Activated CD8-positive, alpha-beta memory T cell treated with anti-CD3 and anti-CD28 coated beads for 4 hours (primary cell): Measurements from ENCODE around the gene CCNQ.

Experiments
- DNase-seq, 2 donors: peaks; one replicate each; pipeline ENCODE4 v3.0.0-alpha.2; 2020; ENCODE audit warnings: low read depth in 2 of 2

The CCNQ gene

DNA sequence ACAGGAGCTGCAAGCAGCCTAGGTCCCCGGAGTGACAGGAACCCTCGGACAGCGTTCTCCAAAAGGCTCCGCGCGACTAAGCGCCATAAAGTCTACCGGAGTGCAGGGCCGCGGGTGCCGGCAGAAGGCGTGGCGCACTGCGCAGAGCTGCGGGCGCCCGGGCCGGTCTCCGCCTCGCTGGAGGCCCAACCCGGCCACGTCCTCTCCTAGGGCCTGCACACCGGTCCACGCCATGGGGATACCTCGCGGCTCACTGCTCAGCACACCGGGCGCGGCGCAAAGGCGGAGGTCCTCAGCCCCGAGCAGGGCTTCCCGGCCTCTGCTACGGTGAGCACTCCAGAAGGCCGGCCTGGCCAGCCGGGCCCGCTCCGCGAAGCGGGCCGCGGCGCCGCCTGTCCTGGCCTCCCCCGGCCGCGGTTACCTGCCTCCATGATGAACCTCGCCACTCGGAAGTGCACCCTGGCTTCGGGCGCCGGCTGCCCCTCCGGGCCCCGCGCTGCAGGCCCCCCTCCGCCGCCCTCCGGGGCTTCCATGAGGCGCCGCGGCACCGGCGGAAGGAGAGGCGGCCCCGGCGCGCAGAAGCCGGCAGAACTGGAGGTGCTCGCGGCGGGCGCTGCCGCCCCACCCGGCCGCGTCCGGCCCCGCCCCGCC lies at the start of gene CCNQ:
Gene CCNQ, minus strand, starts transcription at position 599 of the 651 bp plus-strand sequence. Its CDS starts 66 bp downstream, at position 533.
- DNase-seq, result no peak

DNA sequence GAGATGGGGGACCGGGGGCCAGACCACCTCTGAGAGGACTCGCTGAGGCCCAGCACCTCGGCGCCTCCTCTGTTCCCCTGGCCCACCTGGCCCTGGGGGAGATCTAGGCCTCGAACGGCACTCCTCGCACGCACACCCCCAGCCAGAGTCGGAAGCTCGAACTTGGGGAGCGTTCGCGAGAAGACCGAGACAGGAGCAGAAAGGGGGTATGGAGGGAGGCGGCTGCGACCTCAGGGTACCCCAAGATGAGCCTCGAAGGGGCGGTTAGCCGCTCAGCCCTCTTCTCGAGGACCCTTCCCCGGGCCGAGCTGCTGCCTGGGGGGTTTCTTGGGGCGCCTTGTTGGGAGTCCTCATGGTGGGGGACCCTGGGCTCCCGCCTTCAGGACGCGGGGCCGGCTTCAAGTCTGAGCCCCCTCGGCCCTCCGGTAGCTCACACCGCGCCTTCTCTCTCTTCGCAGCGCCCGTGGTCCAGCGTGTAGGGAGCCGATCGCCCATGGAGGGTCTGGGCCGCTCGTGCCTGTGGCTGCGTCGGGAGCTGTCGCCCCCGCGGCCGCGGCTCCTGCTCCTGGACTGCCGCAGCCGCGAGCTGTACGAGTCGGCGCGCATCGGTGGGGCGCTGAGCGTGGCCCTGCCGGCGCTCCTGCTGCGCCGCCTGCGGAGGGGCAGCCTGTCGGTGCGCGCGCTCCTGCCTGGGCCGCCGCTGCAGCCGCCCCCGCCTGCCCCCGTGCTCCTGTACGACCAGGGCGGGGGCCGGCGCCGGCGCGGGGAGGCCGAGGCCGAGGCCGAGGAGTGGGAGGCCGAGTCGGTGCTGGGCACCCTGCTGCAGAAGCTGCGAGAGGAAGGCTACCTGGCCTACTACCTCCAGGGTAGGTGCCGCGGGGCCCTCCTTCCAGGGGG lies 48.8 kb upstream of the CCNQ start:
- no peak for DNase-seq

DNA sequence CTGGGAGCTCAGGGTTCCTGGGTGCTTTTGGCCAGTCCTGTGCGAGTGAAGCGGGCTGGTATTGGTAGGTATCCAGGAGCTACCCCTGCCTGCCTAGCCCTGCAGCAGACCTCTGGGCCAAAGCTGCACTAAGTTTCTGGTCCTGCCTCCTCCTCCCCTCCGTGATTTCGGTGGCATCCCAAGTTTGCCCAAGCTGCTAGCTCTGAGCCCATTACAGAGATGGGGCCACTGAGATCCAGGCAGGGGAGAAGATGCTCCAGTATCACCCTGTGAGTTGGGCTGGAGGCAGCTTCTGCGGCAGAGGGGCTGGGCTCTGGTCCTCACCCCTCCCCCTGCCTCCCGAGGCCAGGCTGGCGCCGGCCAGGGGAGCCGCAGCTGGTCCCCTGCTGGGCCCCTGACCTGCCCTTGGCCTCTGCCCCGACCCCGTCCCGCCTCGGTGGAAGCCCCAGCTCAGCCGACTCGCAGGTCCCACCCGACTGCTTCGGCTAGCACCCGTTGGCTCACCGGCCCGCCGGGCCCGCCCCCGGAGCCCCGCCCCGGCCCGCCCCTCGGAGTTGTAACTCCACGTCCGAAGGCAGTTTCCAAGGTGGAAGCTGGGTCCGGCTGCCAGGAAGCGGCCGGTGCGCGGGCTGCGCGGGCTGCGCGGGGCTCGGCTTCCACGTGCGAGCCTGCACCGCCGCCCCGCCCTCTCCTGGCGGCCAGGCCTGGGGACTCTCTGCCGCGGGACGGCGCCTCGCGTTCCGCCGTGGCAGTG lies 47.9 kb upstream of the CCNQ start, which contains the start of gene DUSP9:
Gene DUSP9, plus strand, starts transcription at position 584 of the 754 bp plus-strand sequence. CDS start 751 bp downstream, outside the sequence.
- no peak for DNase-seq

DNA sequence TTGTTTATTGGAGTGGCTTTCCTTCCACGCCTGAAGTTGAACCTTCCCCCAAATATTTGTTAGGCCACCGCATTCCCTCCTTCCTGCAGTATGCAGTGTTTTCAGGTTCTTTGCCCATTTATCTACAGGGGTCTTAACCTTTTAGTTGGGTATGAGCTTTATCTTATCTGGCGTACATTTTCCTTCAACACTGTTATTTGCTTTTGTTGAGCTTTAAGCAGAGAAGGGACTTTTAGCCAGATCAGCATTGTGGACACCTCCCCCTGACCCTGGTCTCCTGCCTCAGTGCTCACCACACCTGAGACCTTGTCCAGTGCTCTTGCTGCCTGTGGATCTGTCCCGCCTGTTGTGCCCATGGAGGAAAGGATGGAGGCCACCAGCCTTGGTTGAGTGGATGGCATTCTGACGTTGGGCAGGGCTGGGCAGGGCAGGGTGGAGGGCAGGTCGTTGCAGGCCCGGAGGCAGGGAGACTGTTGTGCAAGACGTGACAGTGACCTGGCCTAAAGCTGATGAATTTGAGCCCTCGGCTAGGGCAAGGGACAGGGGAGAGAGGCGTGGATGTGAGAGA lies 47.1 kb upstream of the CCNQ start:
- no peak for DNase-seq

DNA sequence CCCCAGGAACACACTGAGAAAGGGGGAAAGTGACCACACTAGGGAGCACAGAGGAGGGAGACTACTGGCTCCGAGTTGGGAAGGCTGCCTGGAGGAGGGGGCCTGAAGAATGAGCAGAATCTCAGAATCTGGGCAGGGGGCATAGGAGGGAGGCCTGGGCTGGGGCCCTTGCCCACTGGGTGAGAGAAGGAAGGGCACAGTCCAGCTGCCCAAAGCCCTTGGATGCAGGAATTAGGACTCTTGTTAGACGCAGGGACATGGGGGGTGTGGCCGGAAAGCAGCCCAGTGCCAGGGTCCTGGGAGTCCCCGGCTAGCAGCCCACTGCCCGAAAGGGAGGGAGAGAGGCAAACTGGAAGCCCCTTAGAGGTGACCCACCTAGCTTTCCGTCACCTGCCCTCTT lies 46.2 kb upstream of the CCNQ start:
- no peak for DNase-seq

DNA sequence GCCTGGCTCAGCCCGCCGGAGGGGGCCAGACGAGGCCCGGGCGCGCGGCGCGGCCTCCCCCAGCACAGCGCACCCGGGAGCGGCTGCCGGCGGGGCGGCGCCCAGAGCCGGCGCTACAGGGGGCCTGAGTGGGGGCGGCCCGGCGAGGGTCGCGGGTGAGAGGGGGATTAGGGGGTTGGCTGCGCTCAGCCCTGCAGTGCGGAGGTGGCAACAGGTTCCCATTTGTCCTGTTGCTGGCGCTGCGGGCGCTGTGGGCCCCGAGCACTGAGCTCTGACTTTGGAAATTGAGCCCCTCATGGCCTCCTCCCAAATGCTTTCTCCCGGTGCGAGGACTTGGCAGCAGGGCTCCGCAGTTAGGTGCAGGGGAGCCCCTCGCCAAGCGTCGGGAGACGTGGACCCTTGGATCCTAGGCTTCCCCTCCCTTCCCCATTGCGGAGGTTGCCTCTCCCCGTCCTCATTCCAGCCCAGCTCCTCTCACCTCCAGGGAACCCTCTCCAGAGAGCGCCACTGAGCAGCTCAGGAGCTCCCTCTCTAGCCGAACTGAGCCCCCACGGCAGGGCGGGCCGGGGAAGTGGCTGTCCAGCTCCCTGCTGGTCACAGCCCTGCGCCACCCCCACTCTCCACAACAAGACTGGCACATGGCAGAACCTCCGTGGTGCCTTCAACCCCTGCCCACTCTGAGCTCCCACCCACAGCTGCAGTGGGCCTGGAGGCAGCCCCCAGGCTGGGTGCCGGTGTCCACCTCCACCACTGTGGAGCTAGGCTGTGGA lies 45.6 kb upstream of the CCNQ start:
- no peak for DNase-seq

DNA sequence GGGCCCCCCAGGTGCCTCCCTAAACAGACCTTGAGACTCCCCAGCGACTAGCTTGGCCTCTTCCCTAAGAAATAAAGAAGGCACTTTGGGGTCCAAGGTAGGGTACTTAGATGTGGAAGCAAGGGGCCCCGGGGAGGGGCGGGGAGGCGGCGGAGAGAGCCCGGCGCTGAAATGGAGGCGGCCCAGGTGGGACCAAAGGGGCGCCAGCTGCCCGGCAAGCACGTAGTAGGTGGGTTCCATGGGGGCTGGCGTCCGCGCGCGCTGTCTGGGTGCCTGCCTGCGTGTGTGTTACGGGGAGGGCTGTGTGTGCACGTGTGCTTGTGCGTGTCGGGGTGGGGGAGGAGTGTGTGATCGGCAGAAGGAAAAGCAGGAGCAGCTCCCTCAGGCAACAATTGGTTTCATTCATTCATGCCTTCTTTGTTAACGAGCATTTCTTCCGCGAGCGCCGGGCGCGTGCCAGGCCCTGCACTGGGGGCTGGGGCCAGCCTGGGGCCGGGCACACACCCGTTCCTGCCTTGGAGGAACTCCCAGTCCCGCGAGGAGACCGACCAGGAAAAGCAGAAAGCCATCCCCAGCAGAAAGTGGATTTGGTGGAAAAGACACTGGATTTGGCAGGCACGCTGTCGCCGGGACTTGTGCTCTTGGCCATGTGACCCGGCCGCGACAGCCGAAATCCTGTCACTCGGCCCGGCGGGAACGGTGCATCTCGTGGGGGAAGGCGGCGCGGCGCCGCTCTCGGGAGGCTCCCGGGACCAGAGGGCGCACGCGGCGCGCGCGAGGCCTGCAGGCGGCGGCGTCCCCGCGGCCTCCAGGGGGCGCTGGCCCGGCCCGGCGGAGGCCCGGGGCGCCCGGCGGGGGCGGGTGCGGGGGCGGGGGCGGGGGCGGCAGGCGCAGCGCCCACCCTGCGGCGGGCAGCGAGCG lies 44.8 kb upstream of the CCNQ start:
- DNase-seq, result no peak

DNA sequence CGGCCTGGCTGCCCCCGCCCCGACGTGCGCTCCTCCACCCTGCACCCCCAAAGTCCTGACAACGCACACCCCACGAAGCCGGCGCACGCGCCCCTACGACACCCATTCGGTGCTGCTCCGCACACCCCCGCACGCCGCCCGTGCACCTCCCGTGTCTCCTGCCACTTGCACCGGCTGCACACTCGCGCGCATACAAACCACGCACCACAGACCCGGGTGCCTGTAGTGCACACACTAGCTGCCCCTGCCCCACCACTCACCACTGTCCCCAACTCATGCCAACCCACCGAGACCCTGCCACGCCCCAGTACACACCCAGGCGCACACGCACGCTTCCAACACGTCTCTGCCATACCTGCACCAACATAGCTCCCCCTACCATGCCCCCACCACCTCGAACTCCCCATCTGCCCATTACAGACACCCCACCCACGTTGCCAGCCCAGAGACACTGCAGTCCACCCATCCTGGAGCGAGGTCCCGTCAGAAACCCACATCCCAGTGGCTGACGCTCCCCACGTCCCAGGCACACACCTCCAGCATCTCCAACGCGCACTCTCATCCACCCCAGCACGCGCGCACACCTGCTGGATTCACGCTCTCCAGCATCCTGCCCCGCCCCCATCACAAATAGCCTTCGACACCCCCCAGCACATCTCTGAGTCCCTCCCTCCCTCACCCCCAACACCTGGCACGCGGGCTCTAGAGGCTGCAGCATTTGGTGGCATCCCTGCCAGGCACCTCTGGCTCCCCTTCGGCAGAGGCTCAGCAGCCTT lies 43.9 kb upstream of the CCNQ start:
- no peak for DNase-seq

DNA sequence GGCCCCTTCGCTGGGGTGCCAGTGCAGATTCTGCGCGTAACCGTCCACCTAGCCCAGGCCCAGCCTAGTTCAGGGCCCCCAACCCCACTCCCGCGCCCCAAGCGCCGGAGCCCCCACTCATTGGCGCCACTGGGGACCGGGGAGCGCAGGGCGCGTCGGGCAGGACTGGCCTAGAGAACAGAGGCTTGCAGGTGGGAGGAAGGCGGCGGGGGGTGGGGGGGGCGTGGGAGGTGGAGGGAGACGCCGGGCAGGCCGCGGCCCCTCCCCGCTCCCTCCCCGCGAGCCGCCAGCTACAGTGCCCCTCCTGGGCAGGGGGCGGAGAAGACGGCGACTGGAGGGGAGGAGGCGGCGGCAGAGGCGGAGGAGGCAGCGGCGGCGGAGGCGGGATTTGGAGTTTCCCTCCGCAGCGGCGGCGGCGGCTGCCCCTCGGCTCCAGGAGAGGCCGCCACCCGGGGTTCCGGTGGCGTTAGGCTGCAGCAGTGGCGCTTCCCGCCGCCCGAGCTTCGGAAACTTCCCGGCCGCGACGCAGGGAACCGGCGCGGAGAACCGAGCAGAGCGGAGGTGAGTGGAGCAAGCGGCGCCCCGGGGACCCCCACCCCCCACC lies 43.2 kb upstream of the CCNQ start:
- no peak for DNase-seq

DNA sequence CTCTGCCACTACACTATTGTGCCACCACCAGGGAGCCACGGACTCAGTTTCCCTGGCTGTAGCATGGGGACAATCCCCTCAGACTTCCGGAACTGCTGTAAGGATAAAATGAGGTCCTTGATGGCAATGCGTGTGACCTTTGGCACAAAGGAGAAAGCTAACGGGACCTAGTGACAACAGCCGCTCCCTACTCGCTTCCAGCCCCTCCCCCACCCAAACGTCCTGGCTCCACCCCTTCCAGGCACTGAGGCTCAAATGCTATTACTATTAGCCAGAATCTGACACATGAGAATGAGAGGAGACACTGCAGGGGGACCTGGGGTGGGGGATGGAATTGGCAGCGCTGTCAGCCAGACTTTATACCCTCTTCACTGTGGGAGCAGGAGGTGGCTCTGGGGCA lies 42.7 kb upstream of the CCNQ start:
- DNase-seq, result no peak

DNA sequence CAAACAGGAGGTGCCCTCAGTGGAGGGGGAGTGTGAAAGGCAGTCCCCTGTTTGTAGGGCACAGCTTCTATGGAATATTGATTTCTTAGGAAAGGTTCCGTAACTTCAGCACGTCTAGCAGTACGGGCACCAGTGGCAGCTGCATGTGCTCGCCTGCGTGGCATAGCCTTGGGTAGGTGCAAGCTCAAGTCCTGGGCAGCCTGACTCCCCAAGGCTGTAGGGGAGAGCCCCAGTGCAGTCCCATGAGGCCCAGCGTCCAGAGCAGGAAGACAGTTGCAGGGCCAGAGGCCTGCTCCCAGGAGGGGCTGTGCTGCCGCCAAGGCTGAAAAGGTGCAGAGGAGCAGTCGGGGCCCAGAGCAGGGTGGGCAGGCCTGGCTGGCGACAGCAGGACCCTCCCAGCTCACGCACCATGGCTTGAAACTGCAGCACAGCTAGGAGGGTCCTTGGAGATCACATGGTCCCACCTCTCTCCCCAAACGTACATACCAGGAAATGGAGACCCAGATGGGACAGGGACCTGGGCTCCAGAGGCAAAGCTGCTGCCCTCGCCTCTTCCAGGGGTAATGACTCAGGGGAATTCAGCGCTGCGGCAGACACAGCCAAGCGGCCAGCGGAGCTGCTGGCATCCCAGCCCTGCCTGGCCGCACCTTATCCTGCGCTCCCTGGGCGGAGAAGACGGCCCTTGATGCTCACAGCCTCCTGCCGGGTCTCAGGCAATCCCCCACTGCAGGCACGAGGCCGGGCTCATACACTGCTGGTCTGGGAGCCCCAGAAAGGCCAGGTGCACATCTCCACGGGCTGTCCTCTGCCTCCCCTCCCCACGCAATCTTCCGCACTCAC lies 42.0 kb upstream of the CCNQ start:
- no peak for DNase-seq

DNA sequence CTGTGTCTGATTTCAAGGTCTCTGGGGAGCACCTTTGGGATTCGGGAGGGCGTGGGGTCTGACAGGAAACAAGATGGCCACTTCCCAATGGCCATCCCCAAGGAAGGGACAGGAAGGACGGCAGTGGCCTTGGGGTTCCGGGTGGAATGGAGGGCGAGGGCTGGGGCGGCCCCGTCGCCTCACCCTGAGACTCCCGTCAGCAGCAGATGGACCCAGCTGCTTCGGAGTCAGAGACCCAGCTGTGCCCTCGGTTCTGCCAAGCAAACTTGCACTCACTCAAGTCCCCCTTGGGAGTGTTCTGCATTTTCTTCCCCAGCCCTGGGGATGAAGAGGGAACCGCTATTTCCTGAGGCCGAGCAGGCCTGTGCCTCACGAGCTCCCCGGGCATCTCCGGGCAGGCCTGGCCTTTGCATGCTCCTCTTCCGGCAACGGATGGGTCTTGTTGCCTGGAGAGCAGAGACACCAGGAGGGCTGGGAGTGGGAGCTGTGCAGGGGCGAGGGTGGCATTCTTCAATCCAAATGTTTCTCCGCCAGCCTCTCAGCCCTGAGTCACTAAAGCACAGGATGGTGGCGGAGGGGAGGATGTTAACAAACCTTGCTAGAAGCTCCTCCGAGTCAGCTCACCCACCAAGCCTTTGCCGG lies 41.2 kb upstream of the CCNQ start:
- DNase-seq, result no peak

DNA sequence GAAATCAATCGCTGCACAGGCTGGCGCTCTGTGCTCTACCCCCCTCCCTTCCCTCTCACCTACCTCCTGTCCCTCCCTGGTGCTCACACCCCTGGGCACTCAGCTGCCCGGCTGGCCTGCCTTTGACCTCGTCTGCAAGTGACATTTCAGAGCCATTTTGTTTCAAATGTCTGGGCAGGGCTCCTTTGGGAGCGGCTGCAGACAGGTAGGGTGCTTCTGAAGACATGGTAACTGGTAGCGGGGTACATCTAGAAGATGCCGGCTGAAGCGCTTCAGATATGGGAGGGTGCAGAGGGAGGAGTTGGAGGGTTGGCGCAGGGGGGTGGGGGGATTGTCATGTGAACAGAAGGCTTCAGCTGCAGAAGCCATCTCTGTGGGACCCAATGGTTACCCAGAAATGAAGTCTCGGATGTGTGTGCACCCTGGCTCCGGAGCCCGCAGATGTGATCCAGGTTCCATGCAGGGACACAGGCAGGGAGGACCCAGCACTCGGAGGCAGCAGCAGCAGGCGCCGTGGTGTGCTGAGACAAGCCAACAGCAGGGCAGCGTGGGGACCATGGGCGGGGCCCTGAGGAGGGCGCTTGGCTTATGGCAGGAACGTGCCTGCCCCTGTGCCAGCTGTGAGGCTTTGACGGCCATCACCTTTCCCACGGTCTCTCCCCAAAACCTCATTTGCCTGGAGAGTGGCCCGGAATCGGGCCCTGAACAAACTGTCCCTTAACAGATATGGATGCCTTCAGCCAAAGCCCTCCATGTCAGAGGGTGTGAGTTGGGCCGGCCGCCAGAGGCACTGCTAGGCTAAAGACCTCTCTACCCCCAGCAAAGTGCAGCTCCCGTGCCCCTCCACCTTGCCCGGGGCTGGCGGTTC lies 40.5 kb upstream of the CCNQ start:
- no peak for DNase-seq

DNA sequence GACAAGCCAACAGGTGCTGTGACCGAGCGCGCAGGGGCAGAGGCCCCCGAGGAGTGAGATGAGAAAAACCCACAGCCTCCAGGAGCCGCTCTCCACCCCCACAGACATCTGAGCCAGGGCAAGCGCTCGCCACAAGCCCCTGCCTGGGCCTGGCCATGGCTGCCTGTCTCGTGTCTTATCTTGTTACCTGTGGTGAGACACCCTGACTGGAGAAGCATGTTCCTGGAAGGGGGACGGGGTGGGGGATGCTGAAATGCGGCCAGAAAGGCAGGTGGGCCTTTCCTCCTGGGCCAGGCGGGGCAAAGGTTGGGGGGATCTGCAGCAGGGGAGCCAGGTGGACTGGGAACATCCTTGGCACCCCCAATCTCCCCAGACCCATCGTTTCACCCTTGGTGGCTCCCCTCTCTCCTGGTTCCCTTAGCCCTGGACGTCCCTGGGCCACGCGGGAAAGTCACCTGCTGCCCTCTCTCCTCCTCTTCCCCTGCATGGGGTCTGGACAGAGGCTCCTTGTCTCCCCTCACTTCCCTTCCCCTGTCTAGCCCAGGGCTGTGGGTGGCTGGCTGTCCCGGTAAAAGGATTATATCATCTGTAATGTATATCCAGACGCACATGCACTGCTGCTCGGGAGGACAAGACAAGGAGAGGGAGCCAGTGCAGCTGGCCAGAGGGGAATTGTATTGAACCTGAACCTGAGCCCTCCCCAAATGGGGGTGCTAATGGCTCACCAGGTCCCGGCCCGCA lies 39.7 kb upstream of the CCNQ start:
- no peak for DNase-seq

DNA sequence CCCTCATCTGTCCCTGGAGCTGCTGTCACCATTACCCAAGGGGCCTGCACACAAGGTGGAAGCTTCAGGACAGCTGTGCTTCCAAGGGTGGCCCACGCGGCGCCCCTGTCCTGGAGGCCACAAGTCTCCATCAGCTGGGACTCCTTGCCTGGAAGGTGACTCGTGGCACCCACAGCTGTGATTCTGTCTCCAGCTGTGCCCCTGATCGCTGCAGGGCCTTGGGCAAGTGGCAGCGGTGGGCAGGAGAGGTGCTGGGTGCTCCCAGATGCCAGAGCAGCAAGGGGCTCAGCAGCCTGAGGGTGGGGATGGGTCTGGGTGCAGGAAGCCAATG lies 39.1 kb upstream of the CCNQ start:
- no peak for DNase-seq
